Epithelial cell of proximal tubule (primary cell): ENCODE measurements around the gene USP3. TPM values are rescaled to one million over a fixed set of nuclear protein-coding genes. Genes with fewer than 3 reads are reported as not detected.
"Not testable (repeated sequence)": the region's sequence is repeated elsewhere in the genome, so short reads cannot be mapped to it uniquely, and the experiment has no call there.

Experiments used
- DNase-seq: peaks from one replicate; pipeline ENCODE4 v3.0.0-alpha.2; 2011; ENCODE audit warnings: low read depth
- H3K4me3 ChIP-seq: 2 replicates; pipeline ENCODE4 v1.5.1; 2011; ENCODE audit warnings: low read depth, mild to moderate bottlenecking, low read length
- CTCF ChIP-seq: conservative IDR thresholded peaks from 2 replicates; pipeline ENCODE4 v1.5.1; 2012; ENCODE audit warnings: low read depth, mild to moderate bottlenecking, low read length
- total RNA-seq: library from RNA; depleted of rRNA; stranded (reverse); fragments of >200 nt; gene quantifications from 2 replicates; pipeline ENCODE4 v1.2.3, GENCODE V29; 2015

The USP3 gene
- total RNA-seq, 1 donor from 2014 or later = 34.2 TPM

- TF ChIP-seq CTCF = no peak
- DNase-seq = no peak
- H3K4me3 ChIP-seq = no peak overlapping the region
Measured at GRCh38 chr15:63514531-63514943, 10.1 kb downstream of the USP3 start.

DNA sequence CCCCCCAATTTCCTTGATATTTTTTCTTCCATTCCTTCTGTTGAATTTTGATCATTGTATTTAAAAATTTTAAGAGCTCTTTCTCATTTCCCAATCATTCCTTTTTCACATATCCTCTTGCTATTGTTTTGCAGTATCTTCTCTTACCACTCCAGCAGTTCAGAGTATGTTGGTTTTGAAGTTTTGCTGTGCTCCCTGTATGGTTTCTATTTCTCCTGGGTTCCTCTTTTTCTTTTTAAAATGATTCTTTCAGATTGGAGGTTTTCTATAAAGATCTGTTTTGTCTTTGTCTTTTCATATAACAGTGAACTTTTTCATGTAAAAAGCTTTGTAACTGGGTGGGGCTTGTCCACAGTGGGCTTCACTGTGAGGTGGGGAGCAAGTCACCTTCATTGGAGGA lies 12.8 kb downstream of the USP3 start:
- no peak for TF ChIP-seq CTCF
- DNase-seq = no peak
- H3K4me3 ChIP-seq = no peak overlapping the region

- TF ChIP-seq CTCF = no peak
- DNase-seq = no peak
- H3K4me3 ChIP-seq = no peak overlapping the region
Measured at GRCh38 chr15:63517628-63518027, 13.2 kb downstream of the USP3 start.

DNA sequence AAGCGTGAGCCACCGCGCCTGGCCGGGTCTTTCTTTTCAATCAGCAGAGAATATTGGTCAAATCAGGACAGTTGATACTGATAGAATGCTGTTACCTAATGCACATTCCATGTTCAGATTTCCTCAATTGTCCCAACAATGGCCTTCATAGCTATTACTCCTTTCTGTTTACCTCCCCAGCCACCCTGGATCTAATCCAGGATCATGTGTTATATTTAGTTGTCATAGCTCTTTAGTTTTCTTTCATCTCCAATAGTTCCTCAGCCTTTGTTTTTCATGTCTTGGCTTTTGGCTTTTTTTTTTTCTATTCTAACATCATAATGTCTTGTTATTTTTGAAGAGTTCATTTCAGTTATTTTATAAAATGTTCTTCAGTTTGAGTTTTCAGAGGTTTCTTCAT lies 14.6 kb downstream of the USP3 start:
- no peak overlapping the region for H3K4me3 ChIP-seq
- no peak for TF ChIP-seq CTCF
- DNase-seq = no peak

- TF ChIP-seq CTCF = no peak
- DNase-seq = no peak
- H3K4me3 ChIP-seq = no peak overlapping the region
Measured at GRCh38 chr15:63519548-63520178, 15.3 kb downstream of the USP3 start.

DNA sequence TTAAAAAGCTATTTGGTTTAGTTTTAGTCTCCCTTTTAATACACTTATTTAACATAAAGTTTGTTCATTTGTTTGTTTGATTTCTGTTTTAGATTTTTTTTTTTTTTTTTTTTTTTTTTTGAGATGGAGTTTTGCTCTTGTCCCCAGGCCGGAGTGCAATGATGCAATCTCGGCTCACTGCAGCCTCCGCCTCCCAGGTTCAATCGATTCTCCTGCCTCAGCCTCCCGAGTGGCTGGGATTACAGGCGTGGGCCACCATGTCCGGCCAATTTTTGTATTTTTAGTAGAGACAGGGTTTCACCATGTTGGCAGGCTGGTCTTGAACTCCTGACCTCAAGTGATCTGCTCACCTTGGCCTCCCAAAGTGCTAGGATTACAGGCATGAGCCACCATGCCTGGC lies 16.1 kb downstream of the USP3 start:
- DNase-seq, H3K4me3 ChIP-seq: not testable (repeated sequence)

- no peak for TF ChIP-seq CTCF
Measured at GRCh38 chr15:63522225-63522578, 17.8 kb downstream of the USP3 start.

More at GRCh38 chr15:63522225-63522578, 17.8 kb downstream of the USP3 start:
- H3K4me3 ChIP-seq = no peak overlapping the region
- DNase-seq = no peak
